ENCODE results near the gene NOP53.

DNA sequence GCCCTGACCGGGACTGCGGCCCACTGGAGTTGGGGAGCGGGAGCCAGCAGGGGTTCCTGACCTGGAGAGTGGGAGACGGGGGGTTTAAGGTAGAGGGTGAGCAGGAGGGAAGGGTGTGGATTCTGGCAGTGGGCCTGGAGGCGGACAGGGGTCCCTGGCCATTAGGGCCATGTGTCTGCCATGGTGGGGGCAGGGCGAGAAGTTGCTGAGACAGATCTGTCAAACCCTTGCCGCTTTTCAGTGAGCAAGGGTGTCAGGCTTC lies 20.9 kb downstream of the NOP53 start:
- TF ChIP-seq, protein P1, sequence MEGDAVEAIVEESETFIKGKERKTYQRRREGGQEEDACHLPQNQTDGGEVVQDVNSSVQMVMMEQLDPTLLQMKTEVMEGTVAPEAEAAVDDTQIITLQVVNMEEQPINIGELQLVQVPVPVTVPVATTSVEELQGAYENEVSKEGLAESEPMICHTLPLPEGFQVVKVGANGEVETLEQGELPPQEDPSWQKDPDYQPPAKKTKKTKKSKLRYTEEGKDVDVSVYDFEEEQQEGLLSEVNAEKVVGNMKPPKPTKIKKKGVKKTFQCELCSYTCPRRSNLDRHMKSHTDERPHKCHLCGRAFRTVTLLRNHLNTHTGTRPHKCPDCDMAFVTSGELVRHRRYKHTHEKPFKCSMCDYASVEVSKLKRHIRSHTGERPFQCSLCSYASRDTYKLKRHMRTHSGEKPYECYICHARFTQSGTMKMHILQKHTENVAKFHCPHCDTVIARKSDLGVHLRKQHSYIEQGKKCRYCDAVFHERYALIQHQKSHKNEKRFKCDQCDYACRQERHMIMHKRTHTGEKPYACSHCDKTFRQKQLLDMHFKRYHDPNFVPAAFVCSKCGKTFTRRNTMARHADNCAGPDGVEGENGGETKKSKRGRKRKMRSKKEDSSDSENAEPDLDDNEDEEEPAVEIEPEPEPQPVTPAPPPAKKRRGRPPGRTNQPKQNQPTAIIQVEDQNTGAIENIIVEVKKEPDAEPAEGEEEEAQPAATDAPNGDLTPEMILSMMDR (IDR thresholded peaks at IDR 0.05; ENCODE audit: insufficient read depth, low read depth, low read length): no peak
- no peak for TF ChIP-seq EZH2 (IDR thresholded peaks at IDR 0.05; ENCODE audit: insufficient read depth, low read length)

Measured in astrocyte (in vitro differentiated cells and primary cell).